Urinary bladder (tissue), 4 donors: ENCODE results near the gene TOMM7. TPM values are rescaled to one million over a fixed set of nuclear protein-coding genes. Genes with fewer than 3 reads are reported as not detected.
A peak's percentile ranks its signal among the peaks of the same experiment; 100 is the strongest.
"Not testable (repeated sequence)": the region's sequence is repeated elsewhere in the genome, so short reads cannot be mapped to it uniquely, and the experiment has no call there.

ENCODE experiments used
- DNase-seq: peaks from one replicate; pipeline ENCODE4 v3.0.0-alpha.2; 2015; ENCODE audit errors: extremely low spot score
- H3K27ac ChIP-seq: one replicate; pipeline ENCODE4 v1.5.1; 2013; ENCODE audit warnings: low read depth, mild to moderate bottlenecking, moderate library complexity
- H3K36me3 ChIP-seq: one replicate; pipeline ENCODE4 v1.6.1; 2013; ENCODE audit warnings: mild to moderate bottlenecking, moderate library complexity; ENCODE audit not compliant: insufficient read depth
- H3K4me1 ChIP-seq: one replicate; pipeline ENCODE4 v1.6.1; 2013; ENCODE audit warnings: mild to moderate bottlenecking, moderate library complexity; ENCODE audit not compliant: insufficient read depth
- H3K4me3 ChIP-seq: one replicate; pipeline ENCODE4 v1.5.1; 2013; ENCODE audit warnings: low read depth, low read length
- WGBS: extraction: QIAGEN DNeasy Blood & Tissue Kit; methylation state at CpG from one replicate; pipeline ENCODE4 v1.1.7; 2013; 5-methylcytosine and 5-hydroxymethylcytosine counted together
- polyA plus RNA-seq: library from polyadenylated mRNA; stranded (reverse); fragments of 200-250 nt; gene quantifications from one replicate; pipeline ENCODE4 v1.2.3, GENCODE V29; 2013
- total RNA-seq: library from RNA; depleted of rRNA; stranded (reverse); fragments of >200 nt; gene quantifications from one replicate; pipeline ENCODE4 v1.2.3, GENCODE V29; 2014
- donor health status: healthy with polysubstance abuse.
- donor health status: healthy.

TOMM7 gene
- total and polyA plus RNA-seq, 2 donors = 143 to 634 TPM

GRCh38 chr7:22859641-22860290, 37.1 kb upstream of the TOMM7 start:
- no peak overlapping the region for H3K4me3 ChIP-seq
- WGBS = 65% methylated on average over 4 of the region's 4 CpGs
- peaks cover 2% of the 10 kb centered on the region for H3K36me3 ChIP-seq
- H3K27ac ChIP-seq = peak overlapping the region; percentile 62
- DNase-seq = no peak
- H3K4me1 ChIP-seq = no peaks in the 10 kb centered on the region

GRCh38 chr7:22858640-22859561, 36.3 kb upstream of the TOMM7 start:
- WGBS = 67% methylated on average over 10 of the region's 10 CpGs
- Histone ChIP-seq H3K4me1 (no peaks in the 10 kb centered on the region), H3K36me3 (peaks cover 2% of the 10 kb centered on the region), H3K4me3 (no peak overlapping the region), H3K27ac (peak overlapping the region; percentile 62)
- DNase-seq = no peak

GRCh38 chr7:22858274-22858639, 35.6 kb upstream of the TOMM7 start:
- no peak for DNase-seq
- WGBS = 88% methylated on average over 1 of the region's 1 CpG
- H3K36me3 ChIP-seq = peaks cover 2% of the 10 kb centered on the region
- H3K4me1 ChIP-seq = no peaks in the 10 kb centered on the region
- H3K27ac ChIP-seq = no peak overlapping the region
- H3K4me3 ChIP-seq = no peak overlapping the region

- no peak overlapping the region for H3K27ac ChIP-seq
- peaks cover 2% of the 10 kb centered on the region for H3K36me3 ChIP-seq
- no peak overlapping the region for H3K4me3 ChIP-seq
- H3K4me1 ChIP-seq = no peaks in the 10 kb centered on the region
- WGBS = 37% methylated on average over 2 of the region's 2 CpGs
- DNase-seq = no peak
Measured at GRCh38 chr7:22856416-22856815, 33.8 kb upstream of the TOMM7 start.

- Histone ChIP-seq H3K27ac (peak overlapping the region; percentile 87), H3K36me3 (no peaks in the 10 kb centered on the region), H3K4me1 (no peaks in the 10 kb centered on the region), H3K4me3 (peak overlapping the region; percentile 58)
- DNase-seq = no peak
- WGBS = 48% methylated on average over 9 of the region's 9 CpGs
Measured at GRCh38 chr7:22855049-22855392, 32.4 kb upstream of the TOMM7 start.

- no peaks in the 10 kb centered on the region for H3K4me1 ChIP-seq
- no peaks in the 10 kb centered on the region for H3K36me3 ChIP-seq
- H3K4me3 ChIP-seq = peak overlapping the region; percentile 58
- WGBS = under 1% methylated on average over 76 of the region's 76 CpGs
- H3K27ac ChIP-seq = peak overlapping the region; percentile 87
- DNase-seq = peak; percentile 26
Measured at GRCh38 chr7:22854158-22855048, 31.8 kb upstream of the TOMM7 start.

- 10% methylated on average over 28 of the region's 28 CpGs for WGBS
- Histone ChIP-seq H3K4me3 (peak overlapping the region; percentile 58), H3K27ac (no peak overlapping the region), H3K36me3 (no peaks in the 10 kb centered on the region), H3K4me1 (no peaks in the 10 kb centered on the region)
- no peak for DNase-seq
Measured at GRCh38 chr7:22853674-22854157, 31.1 kb upstream of the TOMM7 start.

- WGBS = 87% methylated on average over 10 of the region's 10 CpGs
- DNase-seq = no peak
- Histone ChIP-seq H3K27ac (no peak overlapping the region), H3K36me3 (no peaks in the 10 kb centered on the region), H3K4me3 (no peak overlapping the region), H3K4me1 (no peaks in the 10 kb centered on the region)
Measured at GRCh38 chr7:22853138-22853537, 30.5 kb upstream of the TOMM7 start.

GRCh38 chr7:22851145-22851544, 28.5 kb upstream of the TOMM7 start:
- 69% methylated on average over 2 of the region's 2 CpGs for WGBS
- H3K4me1 ChIP-seq = no peaks in the 10 kb centered on the region
- H3K36me3 ChIP-seq = no peaks in the 10 kb centered on the region
- no peak overlapping the region for H3K27ac ChIP-seq
- no peak for DNase-seq
- H3K4me3 ChIP-seq = no peak overlapping the region

GRCh38 chr7:22850394-22850793, 27.7 kb upstream of the TOMM7 start:
- WGBS = 94% methylated on average over 1 of the region's 1 CpG

GRCh38 chr7:22849662-22850061, 27.0 kb upstream of the TOMM7 start:
- no peak overlapping the region for H3K4me3 ChIP-seq
- WGBS = 82% methylated on average over 1 of the region's 1 CpG

More at GRCh38 chr7:22850394-22850793, 27.7 kb upstream of the TOMM7 start:
- not testable (repeated sequence) for DNase-seq, H3K4me1 ChIP-seq, H3K27ac ChIP-seq, H3K4me3 ChIP-seq, H3K36me3 ChIP-seq

GRCh38 chr7:22849172-22849571, 26.5 kb upstream of the TOMM7 start:
- Histone ChIP-seq H3K27ac (no peak overlapping the region), H3K4me1 (no peaks in the 10 kb centered on the region), H3K36me3 (no peaks in the 10 kb centered on the region), H3K4me3 (no peak overlapping the region)
- 19% methylated on average over 2 of the region's 2 CpGs for WGBS
- DNase-seq = no peak

More at GRCh38 chr7:22849662-22850061, 27.0 kb upstream of the TOMM7 start:
- Histone ChIP-seq H3K36me3 (no peaks in the 10 kb centered on the region), H3K27ac (no peak overlapping the region), H3K4me1 (no peaks in the 10 kb centered on the region)
- DNase-seq = no peak

GRCh38 chr7:22846961-22847360, 24.3 kb upstream of the TOMM7 start:
- Histone ChIP-seq H3K36me3 (no peaks in the 10 kb centered on the region), H3K4me3 (no peak overlapping the region), H3K27ac (no peak overlapping the region), H3K4me1 (no peaks in the 10 kb centered on the region)
- 86% methylated on average over 1 of the region's 1 CpG for WGBS
- DNase-seq = no peak
